OCI-LY7 (cell line): Measurements from ENCODE around the gene TARDBP.

ENCODE experiments used
- CTCF ChIP-seq: fragments of 200-600 bp; sonication (generic); conservative IDR thresholded peaks from 2 replicates; pipeline ENCODE4 v1.5.1; 2014; ENCODE audit warnings: mild to moderate bottlenecking, antibody characterized with exemption, low read length, moderate library complexity, mixed read lengths
- EZH2phosphoT487 ChIP-seq: fragments of 200-600 bp; sonication (generic); IDR thresholded peaks from 2 replicates; pipeline ENCODE4 v1.6.1; 2018; ENCODE audit warnings: low read depth, borderline replicate concordance, mild to moderate bottlenecking, mixed run types, antibody characterized with exemption, low read length, moderate library complexity, mixed read lengths

- TF ChIP-seq CTCF (no peak), EZH2phosphoT487 (no peak)
Observed at GRCh38 chr1:11058595-11059154, 46.2 kb downstream of the TARDBP start.
